K562 (cell line): ENCODE measurements around the gene ZNF594. TPM values are rescaled to one million over a fixed set of nuclear protein-coding genes. Genes with fewer than 3 reads are reported as not detected.
A peak's percentile ranks its signal among the peaks of the same experiment; 100 is the strongest.

ENCODE experiments used
- ATAC-seq: fragments of 200-7000 bp; cut with Tn5 transposase; 3 replicates; pipeline ENCODE4 v1.9.1; 2020; ENCODE audit warnings: moderate library complexity
- BruUV-seq: library from RNA; stranded (reverse); fragments of 400-500 nt; replicated peaks from 2 replicates; lab custom pipeline; 2021; lab: Mats Ljungman, UMichigan
- CTCF ChIA-PET: fragments of 300-600 bp; formaldehyde crosslinking; extraction: SDS; loops from one replicate; lab custom pipeline; 2021; ENCODE audit warnings: low intra/inter-chr PET ratio; lab: Yijun Ruan, JAX
- POLR2A ChIA-PET: fragments of 300-600, 350-650 bp; sonication (Branson Sonifier 250); formaldehyde crosslinking; extraction: SDS; loops from one replicate; lab custom pipeline; 2021; ENCODE audit warnings: antibody characterized with exemption, inconsistent platforms; lab: Yijun Ruan, JAX
- DNase-seq, 4 experiments: peaks; one replicate each; pipeline versions ENCODE4 v3.0.0 to v3.0.0-alpha.2; 2011 to 2018; ENCODE audit warnings: low spot score in 3 of 4, mixed read lengths in 3 of 4; ENCODE audit errors: extremely low read depth in 1 of 4
- FAIRE-seq: peaks from 2 replicates; lab custom pipeline; 2011; peaks lifted over from hg19 to GRCh38; lab: Jason Lieb, UNC
- H2AFZ ChIP-seq: 2 replicates; pipeline ENCODE4 v1.6.0; 2011; ENCODE audit warnings: low read depth, low read length, control low read depth, inconsistent platforms
- H3K27ac ChIP-seq: fragments of 200-600 bp; 3 replicates; pipeline ENCODE4 v1.8.0; 2011; ENCODE audit warnings: low read depth, mild to moderate bottlenecking, control low read depth, inconsistent platforms, low read length, moderate library complexity, mixed read lengths; ENCODE audit errors: extremely low read depth
- H3K27me3 ChIP-seq, 2 experiments: fragments of 300-600 bp in 1 of 2; 2 replicates in 1 of 2; 3 replicates in 1 of 2; pipeline versions ENCODE4 v1.6.0 to v1.8.0; 2011; ENCODE audit warnings: inconsistent platforms in 2 of 2, low read length in 2 of 2, mild to moderate bottlenecking in 1 of 2, mixed read lengths in 1 of 2, moderate library complexity in 1 of 2; ENCODE audit not compliant: control insufficient read depth in 2 of 2, insufficient read depth in 2 of 2
- H3K36me3 ChIP-seq: fragments of 300-600 bp; 3 replicates; pipeline ENCODE4 v1.8.0; 2011; ENCODE audit warnings: mild to moderate bottlenecking, low read length, inconsistent platforms; ENCODE audit not compliant: control insufficient read depth, insufficient read depth
- H3K4me1 ChIP-seq, 2 experiments: fragments of 200-600 bp in 1 of 2; replicated peaks in 1 of 2; 2 replicates in 1 of 2; 3 replicates in 1 of 2; pipeline versions ENCODE4 v1.5.1 to v1.8.0; 2011; ENCODE audit warnings: inconsistent platforms in 2 of 2, low read length in 2 of 2, mild to moderate bottlenecking in 1 of 2, mixed read lengths in 1 of 2, moderate library complexity in 1 of 2; ENCODE audit not compliant: control insufficient read depth in 2 of 2, insufficient read depth in 2 of 2
- H3K4me2 ChIP-seq: 2 replicates; pipeline ENCODE4 v1.6.1; 2011; ENCODE audit warnings: low read length, control low read depth, inconsistent platforms, mixed read lengths; ENCODE audit not compliant: insufficient read depth
- H3K4me3 ChIP-seq: fragments of 200-600 bp; sonication (generic), shearing (Covaris generic); 2 replicates; pipeline ENCODE4 v1.5.1; 2016; ENCODE audit warnings: control low read depth, inconsistent platforms
- H3K79me2 ChIP-seq: fragments of 200-600 bp; 3 replicates; pipeline ENCODE4 v1.8.0; 2011; ENCODE audit warnings: low read length, inconsistent platforms; ENCODE audit not compliant: control insufficient read depth, insufficient read depth
- H3K9ac ChIP-seq, 2 experiments: 2 replicates each; pipeline versions ENCODE4 v1.6.0 to v1.6.1; 2011; ENCODE audit warnings: low read depth in 2 of 2, low read length in 2 of 2, control low read depth in 1 of 2, inconsistent platforms in 1 of 2, mild to moderate bottlenecking in 1 of 2, mixed read lengths in 1 of 2; ENCODE audit not compliant: insufficient read depth in 1 of 2
- H3K9me1 ChIP-seq: one replicate; pipeline ENCODE4 v1.6.0; 2011; ENCODE audit warnings: inconsistent platforms, mild to moderate bottlenecking, low read length, moderate library complexity; ENCODE audit not compliant: control insufficient read depth, insufficient read depth
- H3K9me3 ChIP-seq: replicated peaks from 2 replicates; pipeline ENCODE4 v1.5.1; 2011; ENCODE audit warnings: low read depth, low read length, inconsistent platforms; ENCODE audit not compliant: control insufficient read depth, insufficient read depth
- H4K20me1 ChIP-seq: replicated peaks from 2 replicates; pipeline ENCODE4 v1.6.1; 2011; ENCODE audit warnings: low read length, inconsistent platforms, mixed read lengths; ENCODE audit not compliant: control insufficient read depth, insufficient read depth
- ARID2 ChIP-seq: fragments of 450-650 bp; IDR thresholded peaks from 2 replicates; pipeline ENCODE4 v1.6.1; 2017; ENCODE audit warnings: antibody characterized with exemption, mild to moderate bottlenecking
- BRF1 ChIP-seq: IDR thresholded peaks from 3 replicates; pipeline ENCODE4 v1.6.1; 2011; ENCODE audit warnings: borderline replicate concordance, mild to moderate bottlenecking; ENCODE audit not compliant: insufficient read length; ENCODE audit errors: extremely low read depth
- GTF2E2 ChIP-seq: fragments of 200-800 bp; sonication (Bioruptor generic); IDR thresholded peaks from 2 replicates; pipeline ENCODE4 v1.6.1; 2016; ENCODE audit warnings: missing genetic modification characterization, missing compliant biosample characterization
- POLR2H ChIP-seq: IDR thresholded peaks from 2 replicates; pipeline ENCODE4 v1.6.1; 2016; ENCODE audit warnings: missing genetic modification characterization, low read depth, mild to moderate bottlenecking, control low read depth, missing compliant biosample characterization, moderate library complexity
- PRDM10 ChIP-seq: fragments of 450-650 bp; IDR thresholded peaks from 2 replicates; pipeline ENCODE4 v1.6.1; 2018; ENCODE audit not compliant: partially characterized antibody
- ZC3H4 ChIP-seq: sonication (generic); formaldehyde crosslinking; IDR thresholded peaks from 2 replicates; pipeline ENCODE4 v1.9.0; 2021; ENCODE audit warnings: missing genetic modification reagents, borderline replicate concordance
- ZNF274 ChIP-seq: IDR thresholded peaks from 2 replicates; pipeline ENCODE4 v1.6.1; 2011; ENCODE audit warnings: low read depth, mild to moderate bottlenecking, low read length, moderate library complexity, borderline replicate concordance
- ZNF551 ChIP-seq: fragments of 250-450 bp; sonication (Bioruptor Pico); IDR thresholded peaks from 2 replicates; pipeline ENCODE4 v1.5.0; 2021; ENCODE audit warnings: mild to moderate bottlenecking, moderate library complexity
- in situ Hi-C: fragments of 300-500 bp; cut with MboI; formaldehyde crosslinking; loops from 4 replicates; pipeline ENCODE4 v1.15.0; 2018; ENCODE audit warnings: inconsistent platforms, mixed read lengths
- intact Hi-C: fragments of 100-400 bp; cut with micrococcal nuclease; formaldehyde crosslinking; loops from 2 replicates; pipeline ENCODE4 v1.14.2; 2022
- polyA plus RNA-seq, 8 experiments: library from polyadenylated mRNA; depleted of rRNA in 4 of 8; stranded (reverse) in 5 of 8; unstranded in 3 of 8; fragments of >200 nt; fragmentation: Nextera tagmentation in 2 of 8; fragmentation: Illumina TruSeq in 1 of 8; extraction: Ambion mirVana in 2 of 8; extraction: Trizol in 1 of 8; gene quantifications; 2 replicates each; pipeline versions ENCODE4 v1.2.1 to v1.2.3, GENCODE V29; 2011 to 2014; ENCODE audit warnings: inconsistent platforms in 1 of 8, missing spikeins in 1 of 8
- total RNA-seq, 7 experiments: library from RNA; depleted of rRNA in 6 of 7; stranded (reverse); fragments of >200 nt in 6 of 7; fragmentation: Illumina TruSeq in 2 of 7; extraction: Trizol in 2 of 7; gene quantifications; 2 replicates each; pipeline versions ENCODE4 v1.2.1 to v1.2.3, GENCODE V29; 2011 to 2021; ENCODE audit warnings: low replicate concordance in 1 of 7

Gene ZNF594
- total and polyA plus RNA-seq, 9 of the 15 experiments (the other 6 are each of a cell fraction or from before 2014, with no cell fraction given), result 0.24 to 4.7 (median 2.6) TPM

GRCh38 chr17:5183410-5183793, 8.3 kb downstream of the ZNF594 start:
- Histone ChIP-seq H2AFZ (no peak overlapping the region), H3K9me1 (no peaks in the 10 kb centered on the region), H4K20me1 (no peaks in the 10 kb centered on the region), H3K27me3 (no peaks in the 10 kb centered on the region), H3K4me3 (no peak overlapping the region), H3K4me2 (no peak overlapping the region), H3K9me3 (peaks cover 27% of the 10 kb centered on the region), H3K9ac (no peak overlapping the region), H3K27ac (no peak overlapping the region), H3K36me3 (no peaks in the 10 kb centered on the region), H3K4me1 (no peaks in the 10 kb centered on the region), H3K79me2 (no peaks in the 10 kb centered on the region)
- DNase-seq, result no peak
- intact Hi-C loops, result loop anchor here (10.0 kb wide), 1 partner anchor 79 kb away; no protein-coding TSS in a partner anchor
- ChIA-PET POLR2A (no interaction called here), CTCF (no interaction called here)
- no peak for ATAC-seq
- FAIRE-seq, result no peak
- no TSS peak for BruUV-seq
- in situ Hi-C loops, result no loop called here
- TF ChIP-seq ARID2, result no peak
- no peak for TF ChIP-seq BRF1
- TF ChIP-seq ZNF551, result no peak
- peak; percentile 71; the same call in 1 of the 2 replicates for TF ChIP-seq ZNF274
- TF ChIP-seq POLR2H, result no peak
- TF ChIP-seq PRDM10, result no peak
- no peak for TF ChIP-seq ZC3H4 (CRISPR knock-in tag)
- no peak for TF ChIP-seq GTF2E2 (tag)
